GM10248 (cell line): ENCODE measurements around the gene FLT1.

ENCODE experiments used
- CTCF ChIA-PET: fragments of 300-600 bp; sonication (Branson Sonifier 250); formaldehyde crosslinking; extraction: SDS; loops from one replicate; lab custom pipeline; 2021; ENCODE audit warnings: antibody characterized with exemption; lab: Yijun Ruan, JAX
- POLR2A ChIA-PET: fragments of 350-650 bp; sonication (Branson Sonifier 250); formaldehyde crosslinking; extraction: SDS; loops from one replicate; lab custom pipeline; 2020; ENCODE audit warnings: antibody characterized with exemption; lab: Yijun Ruan, JAX
- DNase-seq: peaks from one replicate; pipeline ENCODE4 v3.0.0; 2012; ENCODE audit errors: extremely low spot score
- TF ChIP-seq, protein P1 (sequence below): IDR thresholded peaks from 2 replicates; pipeline ENCODE4 v1.5.1; 2012; ENCODE audit warnings: mild to moderate bottlenecking, low read depth; ENCODE audit errors: extremely low read depth, missing control alignments, control extremely low read depth

Gene FLT1

GRCh38 chr13:28485551-28485950 lies 9.4 kb downstream of the FLT1 start:
- TF ChIP-seq, protein P1, sequence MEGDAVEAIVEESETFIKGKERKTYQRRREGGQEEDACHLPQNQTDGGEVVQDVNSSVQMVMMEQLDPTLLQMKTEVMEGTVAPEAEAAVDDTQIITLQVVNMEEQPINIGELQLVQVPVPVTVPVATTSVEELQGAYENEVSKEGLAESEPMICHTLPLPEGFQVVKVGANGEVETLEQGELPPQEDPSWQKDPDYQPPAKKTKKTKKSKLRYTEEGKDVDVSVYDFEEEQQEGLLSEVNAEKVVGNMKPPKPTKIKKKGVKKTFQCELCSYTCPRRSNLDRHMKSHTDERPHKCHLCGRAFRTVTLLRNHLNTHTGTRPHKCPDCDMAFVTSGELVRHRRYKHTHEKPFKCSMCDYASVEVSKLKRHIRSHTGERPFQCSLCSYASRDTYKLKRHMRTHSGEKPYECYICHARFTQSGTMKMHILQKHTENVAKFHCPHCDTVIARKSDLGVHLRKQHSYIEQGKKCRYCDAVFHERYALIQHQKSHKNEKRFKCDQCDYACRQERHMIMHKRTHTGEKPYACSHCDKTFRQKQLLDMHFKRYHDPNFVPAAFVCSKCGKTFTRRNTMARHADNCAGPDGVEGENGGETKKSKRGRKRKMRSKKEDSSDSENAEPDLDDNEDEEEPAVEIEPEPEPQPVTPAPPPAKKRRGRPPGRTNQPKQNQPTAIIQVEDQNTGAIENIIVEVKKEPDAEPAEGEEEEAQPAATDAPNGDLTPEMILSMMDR, result no peak
- DNase-seq, result no peak

GRCh38 chr13:28485097-28485496 lies 9.8 kb downstream of the FLT1 start:
- TF ChIP-seq, protein P1, result no peak
- no peak for DNase-seq
- CTCF ChIA-PET, result interaction anchor here (1.2 kb wide), 1 partner anchor 12 kb away, joined by 3 read pairs; no protein-coding TSS in a partner anchor
- POLR2A ChIA-PET, result no interaction called here

More at GRCh38 chr13:28485551-28485950, 9.4 kb downstream of the FLT1 start:
- ChIA-PET CTCF (interaction anchor here (1.2 kb wide), 1 partner anchor 12 kb away, joined by 3 read pairs; no protein-coding TSS in a partner anchor), POLR2A (no interaction called here)

GRCh38 chr13:28483313-28483931 lies 11.5 kb downstream of the FLT1 start:
- POLR2A ChIA-PET, result no interaction called here
- TF ChIP-seq, protein P1, result no peak
- CTCF ChIA-PET, result no interaction called here

DNA sequence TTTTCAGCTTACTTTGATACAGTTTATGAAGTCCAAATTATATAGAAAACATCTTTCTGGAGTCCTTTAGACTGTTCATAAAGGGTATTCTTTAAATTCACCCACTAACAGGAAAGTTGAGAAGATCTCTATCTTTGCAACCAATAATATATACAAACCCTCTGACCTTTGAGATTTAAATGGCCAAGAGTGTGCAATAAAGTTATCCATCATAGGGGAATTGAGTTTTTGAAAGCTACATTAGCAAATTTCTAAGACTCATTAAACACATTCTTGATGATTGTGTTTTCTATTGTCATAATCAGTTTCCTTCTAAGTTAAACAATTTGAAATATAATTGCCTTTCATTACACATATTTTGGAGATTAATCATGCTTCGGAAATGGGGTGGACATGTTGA lies 15.9 kb downstream of the FLT1 start:
- TF ChIP-seq, protein P1, result no peak
- no peak for DNase-seq
- ChIA-PET CTCF (interaction anchor here (2.2 kb wide), 1 partner anchor 10 kb away, joined by 9 read pairs; no protein-coding TSS in a partner anchor), POLR2A (no interaction called here)

More at GRCh38 chr13:28483313-28483931, 11.5 kb downstream of the FLT1 start:
- no peak for DNase-seq

DNA sequence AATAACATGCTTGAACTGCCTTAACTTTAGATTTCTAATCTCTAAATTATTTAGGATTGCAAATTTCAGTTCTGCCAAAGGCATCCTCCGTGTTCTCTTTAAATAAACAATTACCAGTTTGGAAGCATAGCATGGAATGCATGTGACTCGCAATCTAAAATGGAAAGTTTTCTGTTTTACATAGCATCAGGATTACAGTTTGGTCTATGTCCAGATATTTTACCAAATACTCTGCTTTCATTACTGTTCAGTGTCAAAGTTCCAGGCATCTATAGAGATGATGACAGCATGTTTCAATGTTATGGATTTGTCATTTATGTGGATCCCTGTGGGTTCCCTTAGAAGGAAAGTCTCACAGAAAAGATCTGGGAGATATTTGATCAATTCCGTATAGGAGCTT lies 16.8 kb downstream of the FLT1 start:
- CTCF ChIA-PET, result no interaction called here
- TF ChIP-seq, protein P1, result no peak
- no peak for DNase-seq
- POLR2A ChIA-PET, result no interaction called here

DNA sequence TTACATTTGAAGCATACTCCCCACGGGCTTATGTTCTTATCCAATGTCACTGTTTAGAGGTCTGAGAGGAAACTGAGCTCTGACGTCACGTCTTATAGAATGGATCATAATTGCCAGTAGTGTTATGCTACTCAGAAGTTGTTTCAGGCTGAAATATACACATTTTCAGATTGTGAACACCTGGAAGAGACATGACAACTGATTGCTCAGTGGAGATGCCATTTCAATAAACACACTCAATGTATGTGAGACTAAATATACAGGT lies 17.3 kb downstream of the FLT1 start:
- TF ChIP-seq, protein P1, result no peak
- POLR2A ChIA-PET, result no interaction called here
- CTCF ChIA-PET, result interaction anchor here (0.7 kb wide), 1 partner anchor 10 kb away, joined by 3 read pairs; no protein-coding TSS in a partner anchor
- DNase-seq, result no peak
